H1 (cell line): ENCODE results near the gene LRRIQ4. TPM values are rescaled to one million over a fixed set of nuclear protein-coding genes. Genes with fewer than 3 reads are reported as not detected.

Source experiments
- CTBP2 ChIP-seq: IDR thresholded peaks from 2 replicates; pipeline ENCODE4 v1.7.0; 2011; ENCODE audit warnings: borderline replicate concordance, mild to moderate bottlenecking, moderate library complexity, mixed read lengths, low read length; ENCODE audit not compliant: insufficient read depth, insufficient read length
- JUND ChIP-seq: IDR thresholded peaks from 2 replicates; pipeline ENCODE4 v1.6.1; 2011; ENCODE audit warnings: mild to moderate bottlenecking, improper control_type of control experiment, low read length
- polyA plus RNA-seq, 7 experiments: library from polyadenylated mRNA; depleted of rRNA in 3 of 7; stranded (reverse) in 5 of 7; unstranded in 2 of 7; fragments of >200 nt in 5 of 7; fragments of 200-250 nt in 2 of 7; gene quantifications; 1 replicate in 5 of 7; 2 replicates in 1 of 7; 4 replicates in 1 of 7; pipeline versions ENCODE4 v1.2.1 to v1.2.3, GENCODE V29; 2011 to 2013; ENCODE audit warnings: missing spikeins in 2 of 7, mixed read lengths in 2 of 7
- total RNA-seq: library from RNA; stranded (reverse); fragmentation: NEBNext Ultra II Directional; extraction: Animal tissue kit (Norgen Biotek cat#: 25700); gene quantifications from 2 replicates; pipeline ENCODE4 v1.2.1, GENCODE V29; 2021

The LRRIQ4 gene
- total and polyA plus RNA-seq, 2 of the 8 experiments (the other 6 are each of a cell fraction or from before 2014, with no cell fraction given): 0.08 TPM; not detected in 1

GRCh38 chr3:169781209-169781855, 31.3 kb upstream of the LRRIQ4 start (continued):
- TF ChIP-seq CTBP2: no peak
- no peak for TF ChIP-seq JUND
